Fibroblast of skin of left biceps (primary cell): ENCODE results near the gene EPHA6.
"Not testable (repeated sequence)": the region's sequence is repeated elsewhere in the genome, so short reads cannot be mapped to it uniquely, and the experiment has no call there.

Experiments
- DNase-seq, 2 experiments: peaks; one replicate each; pipeline ENCODE4 v3.0.0-alpha.2; 2013; ENCODE audit warnings: low read depth in 2 of 2

Gene EPHA6

GRCh38 chr3:97276879-97277550 lies 462.6 kb downstream of the EPHA6 start:
- DNase-seq = not testable (repeated sequence)

GRCh38 chr3:97277708-97278107 lies 463.3 kb downstream of the EPHA6 start:
- no peak for DNase-seq

GRCh38 chr3:97278506-97278905 lies 464.1 kb downstream of the EPHA6 start:
- no peak for DNase-seq

- DNase-seq = no peak
These were observed 477.5 kb downstream of the EPHA6 start for GRCh38 chr3:97291901-97292300.

GRCh38 chr3:97293596-97294131 lies 479.3 kb downstream of the EPHA6 start:
- DNase-seq = no peak

GRCh38 chr3:97297032-97297431 lies 482.6 kb downstream of the EPHA6 start:
- DNase-seq = no peak

- no peak for DNase-seq
These were observed 486.7 kb downstream of the EPHA6 start for GRCh38 chr3:97301114-97301513.

GRCh38 chr3:97306226-97306625 lies 491.8 kb downstream of the EPHA6 start:
- DNase-seq = no peak

- no peak for DNase-seq
These were observed 524.0 kb downstream of the EPHA6 start for GRCh38 chr3:97338375-97338774.

- DNase-seq = no peak
These were observed 526.5 kb downstream of the EPHA6 start for GRCh38 chr3:97340940-97341339.

- DNase-seq = no peak
These were observed 533.4 kb downstream of the EPHA6 start for GRCh38 chr3:97347780-97348179.

GRCh38 chr3:97350971-97351370 lies 536.6 kb downstream of the EPHA6 start:
- DNase-seq = no peak

- no peak for DNase-seq
These were observed 538.8 kb downstream of the EPHA6 start for GRCh38 chr3:97353176-97353575.

GRCh38 chr3:97359977-97360376 lies 545.6 kb downstream of the EPHA6 start:
- no peak for DNase-seq

- DNase-seq = no peak
These were observed 546.4 kb downstream of the EPHA6 start for GRCh38 chr3:97360804-97361203.

- no peak for DNase-seq
These were observed 570.2 kb downstream of the EPHA6 start for GRCh38 chr3:97384583-97384982.

GRCh38 chr3:97388774-97389173 lies 574.4 kb downstream of the EPHA6 start:
- DNase-seq = no peak

- no peak for DNase-seq
These were observed 575.5 kb downstream of the EPHA6 start for GRCh38 chr3:97389936-97390335.

- no peak for DNase-seq
These were observed 576.8 kb downstream of the EPHA6 start for GRCh38 chr3:97391167-97391566.

- no peak for DNase-seq
These were observed 595.2 kb downstream of the EPHA6 start for GRCh38 chr3:97409612-97410011.

- no peak for DNase-seq
These were observed 607.2 kb downstream of the EPHA6 start for GRCh38 chr3:97421565-97421964.

GRCh38 chr3:97425002-97425401 lies 610.6 kb downstream of the EPHA6 start:
- no peak for DNase-seq

- no peak for DNase-seq
These were observed 616.2 kb downstream of the EPHA6 start for GRCh38 chr3:97430601-97431000.

- DNase-seq = no peak
These were observed 618.5 kb downstream of the EPHA6 start for GRCh38 chr3:97432914-97433313.
